GM12875 (cell line): ENCODE measurements around the gene OTX2.

Source experiments
- H3K4me3 ChIP-seq: one replicate; pipeline ENCODE4 v1.5.1; 2011; ENCODE audit warnings: low read depth, low read length, control low read depth
- CTCF ChIP-seq: IDR thresholded peaks from 2 replicates; pipeline ENCODE4 v1.5.1; 2011; ENCODE audit warnings: low read depth, mild to moderate bottlenecking, control low read depth, inconsistent platforms, low read length, moderate library complexity, borderline replicate concordance; ENCODE audit not compliant: insufficient read depth

OTX2 gene

GRCh38 chr14:56844406-56845002 is 34.2 kb upstream of the OTX2 start:
- H3K4me3 ChIP-seq, result no peak overlapping the region
- no peak for TF ChIP-seq CTCF

- H3K4me3 ChIP-seq, result no peak overlapping the region
- no peak for TF ChIP-seq CTCF
Measured at GRCh38 chr14:56841611-56842010, 31.3 kb upstream of the OTX2 start.

- no peak overlapping the region for H3K4me3 ChIP-seq
- no peak for TF ChIP-seq CTCF
Measured at GRCh38 chr14:56840221-56840620, 29.9 kb upstream of the OTX2 start.

GRCh38 chr14:56829151-56829550 is 18.9 kb upstream of the OTX2 start:
- H3K4me3 ChIP-seq, result no peak overlapping the region
- TF ChIP-seq CTCF, result no peak

- no peak for TF ChIP-seq CTCF
- H3K4me3 ChIP-seq, result no peak overlapping the region
Measured at GRCh38 chr14:56826214-56826613, 15.9 kb upstream of the OTX2 start.

GRCh38 chr14:56821805-56822610 is 11.7 kb upstream of the OTX2 start:
- no peak overlapping the region for H3K4me3 ChIP-seq
- TF ChIP-seq CTCF, result no peak

GRCh38 chr14:56821177-56821576 is 10.9 kb upstream of the OTX2 start:
- no peak for TF ChIP-seq CTCF
- no peak overlapping the region for H3K4me3 ChIP-seq
